Stomach (tissue), 4 donors: ENCODE results near the gene DDIAS.

ENCODE experiments used
- POLR2A ChIP-seq, 4 donors: fragments of 450-650 bp; IDR thresholded peaks; one replicate each; pipeline ENCODE4 v1.6.1; 2016; ENCODE audit warnings: antibody characterized with exemption in 4 of 4, control low read depth in 2 of 4, mild to moderate bottlenecking in 1 of 4, moderate library complexity in 1 of 4
- TF ChIP-seq, protein P1 (sequence below), 7 experiments: fragments of 450-650 bp in 4 of 7; fragments of 200-600 bp in 3 of 7; sonication (generic) in 3 of 7; IDR thresholded peaks; one replicate each; pipeline ENCODE4 v1.5.1; 2016 to 2019; ENCODE audit warnings: antibody characterized with exemption in 7 of 7, control low read depth in 2 of 7, mild to moderate bottlenecking in 1 of 7

DNA sequence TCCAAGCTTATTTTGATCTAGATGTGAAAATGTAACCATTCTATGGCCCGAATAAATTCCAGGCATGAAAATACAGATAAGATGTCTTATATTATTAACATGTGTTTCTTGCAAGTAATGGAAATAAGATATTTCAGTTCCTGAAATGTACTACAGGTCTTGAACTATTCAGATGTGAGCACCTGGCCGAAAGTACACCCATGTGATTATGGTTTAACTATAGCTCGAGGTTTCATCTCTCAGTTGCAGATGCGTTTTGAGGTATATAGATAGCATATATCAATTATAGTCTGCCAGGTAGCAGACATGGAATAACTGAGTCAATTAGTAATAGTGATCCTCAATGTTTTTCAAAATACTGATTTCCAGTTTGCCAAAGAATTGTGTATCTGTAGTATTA, 68.3 kb downstream of the DDIAS start:
- TF ChIP-seq POLR2A (IDR thresholded peaks at IDR 0.05), result no peak
- TF ChIP-seq, protein P1, sequence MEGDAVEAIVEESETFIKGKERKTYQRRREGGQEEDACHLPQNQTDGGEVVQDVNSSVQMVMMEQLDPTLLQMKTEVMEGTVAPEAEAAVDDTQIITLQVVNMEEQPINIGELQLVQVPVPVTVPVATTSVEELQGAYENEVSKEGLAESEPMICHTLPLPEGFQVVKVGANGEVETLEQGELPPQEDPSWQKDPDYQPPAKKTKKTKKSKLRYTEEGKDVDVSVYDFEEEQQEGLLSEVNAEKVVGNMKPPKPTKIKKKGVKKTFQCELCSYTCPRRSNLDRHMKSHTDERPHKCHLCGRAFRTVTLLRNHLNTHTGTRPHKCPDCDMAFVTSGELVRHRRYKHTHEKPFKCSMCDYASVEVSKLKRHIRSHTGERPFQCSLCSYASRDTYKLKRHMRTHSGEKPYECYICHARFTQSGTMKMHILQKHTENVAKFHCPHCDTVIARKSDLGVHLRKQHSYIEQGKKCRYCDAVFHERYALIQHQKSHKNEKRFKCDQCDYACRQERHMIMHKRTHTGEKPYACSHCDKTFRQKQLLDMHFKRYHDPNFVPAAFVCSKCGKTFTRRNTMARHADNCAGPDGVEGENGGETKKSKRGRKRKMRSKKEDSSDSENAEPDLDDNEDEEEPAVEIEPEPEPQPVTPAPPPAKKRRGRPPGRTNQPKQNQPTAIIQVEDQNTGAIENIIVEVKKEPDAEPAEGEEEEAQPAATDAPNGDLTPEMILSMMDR (IDR thresholded peaks at IDR 0.05), result no peak
